NCI-H128 (cell line): ENCODE measurements around the gene CELA3B.
A peak's percentile ranks its signal among the peaks of the same experiment; 100 is the strongest.
"Not testable (repeated sequence)": the region's sequence is repeated elsewhere in the genome, so short reads cannot be mapped to it uniquely, and the experiment has no call there.

Source experiments
- DNase-seq: peaks from one replicate; lab custom pipeline; 2025; ENCODE audit not compliant: unreplicated experiment; lab: John Stamatoyannopoulos, UW

CELA3B gene

GRCh38 chr1:21976703-21977239 is at the start of gene CELA3B:
Gene CELA3B (plus strand): TSS chr1:21977022. CDS start chr1:21977040, 18 bp downstream.
- not testable (repeated sequence) for DNase-seq

- DNase-seq = no peak
These were observed 49.1 kb upstream of the CELA3B start for GRCh38 chr1:21927533-21928237.

GRCh38 chr1:21930080-21930571 is 46.7 kb upstream of the CELA3B start:
- no peak for DNase-seq

- no peak for DNase-seq
These were observed 46.1 kb upstream of the CELA3B start for GRCh38 chr1:21930629-21931170.

- DNase-seq = no peak
These were observed 45.4 kb upstream of the CELA3B start for GRCh38 chr1:21931171-21932093.

- no peak for DNase-seq
These were observed 44.7 kb upstream of the CELA3B start for GRCh38 chr1:21932127-21932526.

GRCh38 chr1:21933397-21934248 is 43.2 kb upstream of the CELA3B start:
- peak; percentile 25 for DNase-seq

GRCh38 chr1:21935393-21935804 is 41.4 kb upstream of the CELA3B start:
- no peak for DNase-seq

- DNase-seq = no peak
These were observed 40.9 kb upstream of the CELA3B start for GRCh38 chr1:21935891-21936365.

- no peak for DNase-seq
These were observed 40.3 kb upstream of the CELA3B start for GRCh38 chr1:21936366-21937031.

GRCh38 chr1:21937034-21937371 is 39.8 kb upstream of the CELA3B start, which contains the start of gene HSPG2:
Gene HSPG2 (minus strand): TSS chr1:21937310. CDS start chr1:21937217, 93 bp downstream.
- no peak for DNase-seq

GRCh38 chr1:21937372-21938121 is 39.3 kb upstream of the CELA3B start:
- peak; percentile 76 for DNase-seq

GRCh38 chr1:21938732-21939538 is 37.9 kb upstream of the CELA3B start:
- no peak for DNase-seq

GRCh38 chr1:21939650-21940374 is 37.0 kb upstream of the CELA3B start:
- no peak for DNase-seq

GRCh38 chr1:21940492-21940891 is 36.3 kb upstream of the CELA3B start:
- DNase-seq = no peak

GRCh38 chr1:21941370-21941769 is 35.5 kb upstream of the CELA3B start:
- DNase-seq = no peak

GRCh38 chr1:21942464-21942863 is 34.4 kb upstream of the CELA3B start:
- DNase-seq = no peak
